T-cell (primary cell): ENCODE measurements around the gene ZNF577. TPM values are rescaled to one million over a fixed set of nuclear protein-coding genes. Genes with fewer than 3 reads are reported as not detected.
"Not testable (repeated sequence)": the region's sequence is repeated elsewhere in the genome, so short reads cannot be mapped to it uniquely, and the experiment has no call there.

Source experiments
- ATAC-seq, 4 experiments: fragments of 200-7000 bp in 3 of 4; fragments of 150-1000 bp in 1 of 4; cut with Tn5 transposase; replicated peaks in 1 of 4; 1 replicate in 3 of 4; 2 replicates in 1 of 4; pipeline ENCODE4 v1.10.0; 2021; ENCODE audit warnings: moderate library complexity in 3 of 4, mild to moderate bottlenecking in 2 of 4, moderate number of reproducible peaks in 1 of 4
- CTCF ChIA-PET, 2 donors: fragments of 300-600 bp; sonication (Branson Sonifier 250); formaldehyde crosslinking; loops; one replicate each; lab custom pipeline; 2022; ENCODE audit warnings: antibody characterized with exemption in 2 of 2; lab: Charles Lee
- POLR2A ChIA-PET, 2 donors: fragments of 300-600 bp; sonication (Branson Sonifier 250); formaldehyde crosslinking; loops; one replicate each; lab custom pipeline; 2022; ENCODE audit warnings: antibody characterized with exemption in 2 of 2; lab: Charles Lee
- DNase-seq, 35 experiments: peaks; one replicate each; pipeline versions ENCODE4 v3.0.0 to v3.0.0-alpha.2; 2013 to 2023
- H3K27ac ChIP-seq: one replicate; pipeline ENCODE4 v1.5.1; 2013; ENCODE audit warnings: low read length
- H3K27me3 ChIP-seq, 2 experiments: replicated peaks in 1 of 2; 1 replicate in 1 of 2; 2 replicates in 1 of 2; pipeline versions ENCODE4 v1.6.1 to v1.7.0; 2013; ENCODE audit warnings: low read length in 1 of 2, mixed read lengths in 1 of 2; ENCODE audit not compliant: control insufficient read depth in 2 of 2, insufficient read depth in 2 of 2; ENCODE audit errors: extremely low read depth in 1 of 2
- H3K36me3 ChIP-seq, 2 donors: 1 replicate in 1 of 2; 2 replicates in 1 of 2; pipeline versions ENCODE4 v1.6.1 to v1.7.0; 2013; ENCODE audit warnings: low read length in 1 of 2; ENCODE audit not compliant: control insufficient read depth in 2 of 2, insufficient read depth in 1 of 2; ENCODE audit errors: extremely low read depth in 1 of 2
- H3K4me1 ChIP-seq, 2 experiments: 1 replicate in 1 of 2; 2 replicates in 1 of 2; pipeline versions ENCODE4 v1.6.1 to v1.7.0; 2013; ENCODE audit warnings: low read length in 2 of 2, mixed read lengths in 1 of 2; ENCODE audit not compliant: insufficient read depth in 2 of 2, control insufficient read depth in 1 of 2; ENCODE audit errors: extremely low read depth in 1 of 2
- H3K4me3 ChIP-seq, 2 donors: 1 replicate in 1 of 2; 2 replicates in 1 of 2; pipeline versions ENCODE4 v1.5.1 to v1.7.0; 2013; ENCODE audit warnings: mild to moderate bottlenecking in 2 of 2, low read length in 1 of 2, moderate library complexity in 1 of 2; ENCODE audit not compliant: control insufficient read depth in 1 of 2; ENCODE audit errors: extremely low read depth in 1 of 2
- H3K9me3 ChIP-seq: 2 replicates; pipeline ENCODE4 v1.7.0; 2013
- H3K27ac Mint-ChIP-seq, 2 donors: one replicate each; pipeline ENCODE4 v1.8.0; 2020 to 2021; ENCODE audit warnings: mild to moderate bottlenecking in 2 of 2, mixed read lengths in 2 of 2
- H3K27me3 Mint-ChIP-seq, 2 donors: one replicate each; pipeline ENCODE4 v1.8.0; 2021 to 2022; ENCODE audit warnings: mixed read lengths in 2 of 2
- H3K36me3 Mint-ChIP-seq: one replicate; pipeline ENCODE4 v1.8.0; 2021; ENCODE audit warnings: mixed read lengths
- H3K4me1 Mint-ChIP-seq, 3 donors: one replicate each; pipeline ENCODE4 v1.8.0; 2020 to 2022; ENCODE audit warnings: mixed read lengths in 3 of 3, mild to moderate bottlenecking in 1 of 3
- H3K4me3 Mint-ChIP-seq, 3 donors: one replicate each; pipeline ENCODE4 v1.8.0; 2020 to 2022; ENCODE audit warnings: mild to moderate bottlenecking in 3 of 3, mixed read lengths in 3 of 3, moderate library complexity in 3 of 3
- H3K9me3 Mint-ChIP-seq, 3 donors: one replicate each; pipeline ENCODE4 v1.8.0; 2020 to 2022; ENCODE audit warnings: mixed read lengths in 3 of 3
- WGBS: methylation state at CpG from one replicate; pipeline ENCODE4 v1.1.5; 2013; ENCODE audit warnings: missing lambda C conversion rate; ENCODE audit not compliant: insufficient coverage; 5-methylcytosine and 5-hydroxymethylcytosine counted together
- total RNA-seq, 35 experiments: library from RNA in 6 of 35; stranded (reverse) in 6 of 35; fragments of 120-200 nt in 1 of 35; gene quantifications; one replicate each; pipeline versions ENCODE4 v1.2.1 to v1.2.4 and lab custom pipeline; 2013 to 2026

ZNF577 gene
- total RNA-seq, 5 donors from 2014 or later (not counting 1 experiment from before 2014, with no cell fraction given) = 8.7 to 17.8 (median 13.7) TPM

DNA sequence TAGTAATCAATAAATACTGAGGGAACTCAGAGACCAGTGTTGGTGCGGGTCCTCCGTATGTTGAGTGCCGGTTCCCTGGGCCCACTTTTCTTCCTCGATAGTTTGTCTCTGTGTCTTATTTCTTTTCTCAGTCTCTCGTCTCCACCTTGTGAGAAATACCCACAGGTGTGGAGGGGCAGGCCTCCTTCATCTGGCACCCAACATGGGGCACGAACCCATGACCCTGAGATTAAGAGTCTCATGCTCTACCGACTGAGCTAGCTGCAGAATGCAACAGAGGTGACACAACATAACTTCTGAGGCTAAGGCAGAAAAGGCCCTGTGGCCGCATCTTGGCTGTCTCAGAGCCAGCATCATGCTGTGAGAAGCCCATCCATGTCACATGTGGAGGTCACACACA is 34.2 kb upstream of the ZNF577 start:
- no peak for ATAC-seq
- no peaks in the 10 kb centered on the region for H3K36me3 ChIP-seq
- POLR2A ChIA-PET = no interaction called here
- H3K4me3 ChIP-seq = peak overlapping the region in 1 of 2 donors; percentile 44
- H3K27me3 ChIP-seq = no peaks in the 10 kb centered on the region
- no peak overlapping the region for H3K4me3 Mint-ChIP-seq
- peaks cover 29 to 58% (median 56%) of the 10 kb centered on the region in 3 donors for H3K9me3 Mint-ChIP-seq
- peaks cover 2 to 5% of the 10 kb centered on the region in 2 experiments for H3K4me1 ChIP-seq
- no peak for DNase-seq
- H3K27ac ChIP-seq = no peak overlapping the region
- 94% methylated on average over 8 of the region's 8 CpGs for WGBS
- no peaks in the 10 kb centered on the region for H3K27me3 Mint-ChIP-seq
- CTCF ChIA-PET = no interaction called here
- H3K27ac Mint-ChIP-seq = no peak overlapping the region
- peaks cover 7% of the 10 kb centered on the region in 3 donors for H3K4me1 Mint-ChIP-seq
- peaks cover 8% of the 10 kb centered on the region for H3K9me3 ChIP-seq
- H3K36me3 Mint-ChIP-seq = peaks cover 46% of the 10 kb centered on the region

DNA sequence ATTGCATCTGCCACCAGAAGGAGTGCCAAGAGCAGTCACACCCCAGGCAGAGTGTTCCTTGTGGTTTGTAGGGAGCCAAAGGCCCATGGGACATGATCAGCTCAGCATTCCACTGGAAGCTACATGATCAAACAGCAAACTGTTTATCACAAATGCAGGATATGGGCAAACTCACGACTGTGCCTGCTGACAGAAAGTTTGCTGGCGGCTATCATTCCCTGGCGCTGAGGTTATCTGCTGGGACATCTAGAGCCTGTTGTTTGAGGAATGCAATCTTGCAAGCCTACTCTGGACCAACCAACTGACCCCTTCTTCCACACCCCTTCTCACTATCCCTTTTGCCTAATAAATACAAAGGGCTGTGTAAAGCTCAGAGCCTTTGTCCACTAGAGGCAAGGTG is 31.9 kb upstream of the ZNF577 start:
- ATAC-seq (no peak), DNase-seq (no peak)
- Histone ChIP-seq H3K4me1 (no peaks in the 10 kb centered on the region), H3K27ac (no peak overlapping the region), H3K27me3 (no peaks in the 10 kb centered on the region), H3K9me3 (peaks cover 20% of the 10 kb centered on the region), H3K4me3 (peak overlapping the region in 1 of 2 donors; percentile 27), H3K36me3 (no peaks in the 10 kb centered on the region)
- H3K4me1 Mint-ChIP-seq = no peaks in the 10 kb centered on the region
- H3K27me3 Mint-ChIP-seq = no peaks in the 10 kb centered on the region
- peaks cover 38 to 67% (median 56%) of the 10 kb centered on the region in 3 donors for H3K9me3 Mint-ChIP-seq
- H3K36me3 Mint-ChIP-seq = peaks cover 42% of the 10 kb centered on the region
- WGBS = no CpG with 5 or more reads among the region's 3 CpGs
- CTCF ChIA-PET = no interaction called here
- no peak overlapping the region for H3K4me3 Mint-ChIP-seq
- POLR2A ChIA-PET = no interaction called here
- H3K27ac Mint-ChIP-seq = no peak overlapping the region

DNA sequence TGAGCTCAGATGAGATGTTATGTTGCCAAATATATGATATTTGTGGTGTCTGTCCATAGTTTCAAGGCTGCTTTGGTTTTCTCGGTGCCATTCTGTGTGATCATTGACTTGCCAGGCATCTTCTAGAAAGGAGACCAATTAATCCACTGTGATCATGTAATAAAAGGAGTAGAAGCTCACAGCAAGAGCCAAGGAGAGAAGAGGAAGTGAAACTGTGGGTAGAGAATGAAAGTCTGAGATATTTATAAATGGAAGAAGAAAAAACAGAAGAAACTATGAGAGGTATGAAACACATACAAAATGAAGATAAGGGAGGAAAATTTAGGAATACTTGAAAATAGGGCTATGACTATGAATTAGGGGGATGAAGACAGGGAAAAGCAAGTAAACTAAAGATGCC is 28.4 kb upstream of the ZNF577 start:
- Histone ChIP-seq H3K9me3 (peaks cover 23% of the 10 kb centered on the region), H3K4me3 (no peak overlapping the region), H3K4me1 (no peaks in the 10 kb centered on the region), H3K27me3 (peaks cover 0 to 3% of the 10 kb centered on the region in 2 experiments), H3K36me3 (no peaks in the 10 kb centered on the region), H3K27ac (no peak overlapping the region)
- Mint-ChIP-seq H3K27me3 (no peaks in the 10 kb centered on the region), H3K27ac (no peak overlapping the region), H3K4me3 (no peak overlapping the region), H3K4me1 (no peaks in the 10 kb centered on the region), H3K9me3 (peaks cover 46 to 66% (median 59%) of the 10 kb centered on the region in 3 donors), H3K36me3 (peaks cover 28% of the 10 kb centered on the region)
- no CpG with 5 or more reads among the region's 1 CpG for WGBS
- POLR2A ChIA-PET = interaction anchor here in 1 of 2 donors (0.7 kb wide), 1 partner anchor 1331 kb away, joined by 3 read pairs; no protein-coding TSS in a partner anchor
- CTCF ChIA-PET = no interaction called here
- DNase-seq (no peak), ATAC-seq (no peak)

DNA sequence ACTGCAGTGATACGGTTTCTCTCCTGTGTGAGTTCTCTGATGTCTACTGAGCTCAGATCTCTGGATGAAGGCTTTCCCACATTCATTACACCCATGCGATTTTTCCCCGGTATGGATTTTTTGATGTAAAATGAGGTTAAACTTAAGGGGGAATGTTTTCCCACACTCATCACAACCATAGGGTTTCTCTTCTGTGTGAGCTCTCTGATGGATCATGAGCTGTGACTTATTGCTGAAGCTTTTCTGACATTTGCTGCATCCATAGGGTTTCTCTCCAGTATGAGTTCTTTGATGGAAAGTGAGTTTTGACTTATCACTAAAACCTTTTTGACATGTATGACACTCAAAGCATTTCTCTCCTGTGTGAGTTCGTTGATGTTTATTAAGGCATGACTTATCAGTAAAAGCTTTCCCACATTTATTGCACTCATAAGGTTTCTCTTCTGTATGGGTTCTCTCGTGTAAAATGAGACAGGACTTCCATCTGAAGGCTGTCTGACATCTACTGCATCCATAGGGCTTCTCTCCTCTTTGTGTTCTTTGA is 27.6 kb upstream of the ZNF577 start:
- no peaks in the 10 kb centered on the region for H3K4me1 Mint-ChIP-seq
- ATAC-seq (no peak), DNase-seq (no peak)
- H3K27ac Mint-ChIP-seq = no peak overlapping the region
- Histone ChIP-seq H3K27ac (no peak overlapping the region), H3K27me3 (peaks cover 0 to 3% of the 10 kb centered on the region in 2 experiments), H3K4me1 (no peaks in the 10 kb centered on the region), H3K36me3 (no peaks in the 10 kb centered on the region), H3K4me3 (no peak overlapping the region), H3K9me3 (peaks cover 23% of the 10 kb centered on the region)
- H3K27me3 Mint-ChIP-seq = peaks cover 0 to 2% of the 10 kb centered on the region in 2 donors
- H3K36me3 Mint-ChIP-seq = peaks cover 24% of the 10 kb centered on the region
- ChIA-PET POLR2A (no interaction called here), CTCF (no interaction called here)
- WGBS = no CpG with 5 or more reads among the region's 5 CpGs
- H3K9me3 Mint-ChIP-seq = peaks cover 41 to 60% (median 56%) of the 10 kb centered on the region in 3 donors
- H3K4me3 Mint-ChIP-seq = no peak overlapping the region

DNA sequence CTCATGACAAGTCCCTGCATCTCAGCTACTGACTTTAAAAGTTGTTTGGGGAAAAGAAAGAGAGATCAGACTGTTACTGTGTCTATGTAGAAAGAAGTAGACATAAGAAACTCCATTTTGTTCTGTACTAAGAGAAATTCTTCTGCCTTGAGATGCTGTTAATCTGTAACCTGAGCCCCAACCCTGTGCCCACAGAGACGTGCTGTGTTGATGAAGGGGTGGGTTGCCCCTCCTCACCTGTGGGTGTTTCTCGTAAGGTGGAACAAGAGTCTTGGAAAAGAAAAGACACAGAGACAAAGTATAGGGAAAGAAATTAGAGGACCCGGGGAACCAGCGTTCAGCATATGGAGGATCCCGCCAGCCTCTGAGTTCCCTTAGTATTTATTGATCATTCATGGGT is 20.2 kb upstream of the ZNF577 start:
- no CpG with 5 or more reads among the region's 5 CpGs for WGBS
- CTCF ChIA-PET, POLR2A ChIA-PET, ATAC-seq, DNase-seq, H3K9me3 ChIP-seq, H3K36me3 ChIP-seq, H3K27ac Mint-ChIP-seq, H3K27ac ChIP-seq, H3K4me3 Mint-ChIP-seq: not testable (repeated sequence)
- peaks cover 18 to 20% (median 20%) of the 10 kb centered on the region in 3 donors for H3K4me1 Mint-ChIP-seq
- H3K36me3 Mint-ChIP-seq = peaks cover 40% of the 10 kb centered on the region
- peak overlapping the region in 1 of 2 donors; percentile 17 for H3K4me3 ChIP-seq
- peaks cover 13 to 27% of the 10 kb centered on the region in 2 donors for H3K27me3 Mint-ChIP-seq
- peaks cover 9 to 52% (median 41%) of the 10 kb centered on the region in 3 donors for H3K9me3 Mint-ChIP-seq
- peaks cover 5 to 14% of the 10 kb centered on the region in 2 experiments for H3K4me1 ChIP-seq
- peaks cover 0 to 19% of the 10 kb centered on the region in 2 experiments for H3K27me3 ChIP-seq

DNA sequence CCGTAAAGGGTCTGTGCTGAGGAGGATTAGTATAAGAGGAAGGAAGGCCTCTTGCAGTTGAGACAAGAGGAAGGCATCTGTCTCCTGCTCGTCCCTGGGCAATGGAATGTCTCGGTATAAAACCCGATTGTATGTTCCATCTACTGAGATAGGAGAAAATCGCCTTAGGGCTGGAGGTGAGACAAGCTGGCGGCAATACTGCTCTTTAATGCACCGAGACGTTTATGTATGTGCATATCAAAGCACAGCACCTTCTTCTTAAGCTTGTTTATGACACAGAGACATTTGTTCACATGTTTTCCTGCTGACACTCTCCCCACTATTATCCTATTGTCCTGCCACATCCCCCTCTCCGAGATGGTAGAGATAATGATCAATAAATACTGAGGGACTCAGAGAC is 18.4 kb upstream of the ZNF577 start:
- peak overlapping the region in 1 of 2 donors; percentile 12 for H3K27ac Mint-ChIP-seq
- H3K36me3 ChIP-seq, H3K4me3 Mint-ChIP-seq, ATAC-seq, H3K4me3 ChIP-seq, CTCF ChIA-PET, H3K27ac ChIP-seq, POLR2A ChIA-PET, H3K9me3 ChIP-seq, DNase-seq: not testable (repeated sequence)
- peaks cover 5 to 16% of the 10 kb centered on the region in 2 experiments for H3K4me1 ChIP-seq
- peaks cover 0 to 15% of the 10 kb centered on the region in 2 experiments for H3K27me3 ChIP-seq
- WGBS = 71% methylated on average over 5 of the region's 9 CpGs
- H3K27me3 Mint-ChIP-seq = peaks cover 13 to 27% of the 10 kb centered on the region in 2 donors
- H3K4me1 Mint-ChIP-seq = peaks cover 25 to 27% (median 26%) of the 10 kb centered on the region in 3 donors
- H3K9me3 Mint-ChIP-seq = peaks cover 4 to 55% (median 40%) of the 10 kb centered on the region in 3 donors
- peaks cover 57% of the 10 kb centered on the region for H3K36me3 Mint-ChIP-seq
